Amygdala (tissue), 56 donors: Measurements from ENCODE around the gene PPP2R5C.
A peak's percentile ranks its signal among the peaks of the same experiment; 100 is the strongest.

Source experiments
- DNase-seq, 56 donors: peaks; one replicate each; lab custom pipeline; 2025; lab: John Stamatoyannopoulos, UW

The PPP2R5C gene

GRCh38 chr14:101905614-101906013 is 144.1 kb downstream of the PPP2R5C start:
- no peak for DNase-seq

- no peak for DNase-seq
These were observed 145.1 kb downstream of the PPP2R5C start for GRCh38 chr14:101906645-101907044.

GRCh38 chr14:101907619-101908018 is 146.1 kb downstream of the PPP2R5C start:
- DNase-seq = no peak

- DNase-seq = peak in 2 of 56 donors; percentile 12 to 43
These were observed 147.3 kb downstream of the PPP2R5C start for GRCh38 chr14:101908795-101909194.

GRCh38 chr14:101909371-101910096 is 148.0 kb downstream of the PPP2R5C start:
- no peak for DNase-seq

GRCh38 chr14:101912841-101913240 is 151.3 kb downstream of the PPP2R5C start:
- no peak for DNase-seq

GRCh38 chr14:101914083-101914482 is 152.6 kb downstream of the PPP2R5C start:
- DNase-seq = no peak

- DNase-seq = no peak
These were observed 154.6 kb downstream of the PPP2R5C start for GRCh38 chr14:101915871-101916815.

- DNase-seq = no peak
These were observed 155.4 kb downstream of the PPP2R5C start for GRCh38 chr14:101916816-101917412.

GRCh38 chr14:101917413-101918017 is 156.0 kb downstream of the PPP2R5C start:
- DNase-seq = no peak

GRCh38 chr14:101918065-101918989 is 156.8 kb downstream of the PPP2R5C start:
- no peak for DNase-seq

GRCh38 chr14:101920271-101920670 is 158.8 kb downstream of the PPP2R5C start:
- DNase-seq = no peak

GRCh38 chr14:101922866-101923265 is 161.4 kb downstream of the PPP2R5C start:
- DNase-seq = no peak

- DNase-seq = no peak
These were observed 163.6 kb downstream of the PPP2R5C start for GRCh38 chr14:101925152-101925551.

- no peak for DNase-seq
These were observed 164.6 kb downstream of the PPP2R5C start for GRCh38 chr14:101926085-101926484.

- no peak for DNase-seq
These were observed 165.1 kb downstream of the PPP2R5C start for GRCh38 chr14:101926620-101927019.

- peak in 12 of 56 donors; percentile 10 to 51 (median 24) for DNase-seq
These were observed 166.3 kb downstream of the PPP2R5C start for GRCh38 chr14:101927859-101928258.

- no peak for DNase-seq
These were observed 166.9 kb downstream of the PPP2R5C start for GRCh38 chr14:101928415-101928841.

- DNase-seq = no peak
These were observed 167.6 kb downstream of the PPP2R5C start for GRCh38 chr14:101929096-101929495.

- DNase-seq = no peak
These were observed 168.4 kb downstream of the PPP2R5C start for GRCh38 chr14:101929946-101930345.
